HG03095 (cell line): ENCODE measurements around the gene GNAZ.
"Not testable (repeated sequence)": the region's sequence is repeated elsewhere in the genome, so short reads cannot be mapped to it uniquely, and the experiment has no call there.

Source experiments
- ATAC-seq: cut with Tn5 transposase; IDR thresholded peaks from one replicate; pipeline ENCODE4 v1.9.1; 2021; ENCODE audit warnings: moderate library complexity; ENCODE audit not compliant: unreplicated experiment

GNAZ gene

GRCh38 chr22:23070418-23071229 is at the start of gene GNAZ:
TSS of gene GNAZ (plus strand) at chr22:23070519. CDS start at chr22:23095696, 25,177 bp downstream.
- no peak for ATAC-seq

- ATAC-seq, result no peak
Observed at GRCh38 chr22:23020659-23021293, 49.5 kb upstream of the GNAZ start.

- not testable (repeated sequence) for ATAC-seq
Observed at GRCh38 chr22:23021660-23022353, 48.5 kb upstream of the GNAZ start.

GRCh38 chr22:23023294-23023693 is 47.0 kb upstream of the GNAZ start:
- no peak for ATAC-seq

- no peak for ATAC-seq
Observed at GRCh38 chr22:23026777-23027176, 43.5 kb upstream of the GNAZ start.

GRCh38 chr22:23027849-23028248 is 42.5 kb upstream of the GNAZ start:
- not testable (repeated sequence) for ATAC-seq

- ATAC-seq, result no peak
Observed at GRCh38 chr22:23029521-23030228, 40.6 kb upstream of the GNAZ start.

GRCh38 chr22:23031381-23031780 is 38.9 kb upstream of the GNAZ start:
- ATAC-seq, result no peak

- ATAC-seq, result no peak
Observed at GRCh38 chr22:23031786-23032185, 38.5 kb upstream of the GNAZ start.

- ATAC-seq, result no peak
Observed at GRCh38 chr22:23032658-23033057, 37.7 kb upstream of the GNAZ start.

- ATAC-seq, result no peak
Observed at GRCh38 chr22:23033116-23033905, 37.0 kb upstream of the GNAZ start.

- ATAC-seq, result no peak
Observed at GRCh38 chr22:23034621-23035556, 35.4 kb upstream of the GNAZ start.

GRCh38 chr22:23035557-23036277 is 34.6 kb upstream of the GNAZ start:
- no peak for ATAC-seq

GRCh38 chr22:23036684-23037428 is 33.5 kb upstream of the GNAZ start:
- ATAC-seq, result no peak

GRCh38 chr22:23037429-23038333 is 32.6 kb upstream of the GNAZ start:
- ATAC-seq, result no peak

- ATAC-seq, result no peak
Observed at GRCh38 chr22:23038334-23038642, 32.0 kb upstream of the GNAZ start.

- no peak for ATAC-seq
Observed at GRCh38 chr22:23038902-23039301, 31.4 kb upstream of the GNAZ start.
